SK-N-SH treated with all-trans-retinoic acid at 6 μM for 48 hours (cell line): ENCODE measurements around the gene FAM3B.

Experiments
- ATAC-seq: fragments of 200-7000 bp; cut with Tn5 transposase; 3 replicates; pipeline ENCODE4 v1.9.1; 2020; ENCODE audit warnings: mild to moderate bottlenecking, moderate library complexity
- ARNTL ChIP-seq: fragments of 450-650 bp; formaldehyde crosslinking; IDR thresholded peaks from 2 replicates; pipeline ENCODE4 v1.5.0; 2020; ENCODE audit warnings: low read depth, mild to moderate bottlenecking, moderate library complexity, borderline replicate concordance
- BACH2 ChIP-seq: fragments of 250-450 bp; sonication (Bioruptor Pico); IDR thresholded peaks from 2 replicates; pipeline ENCODE4 v1.9.0; 2021; ENCODE audit warnings: mild to moderate bottlenecking, borderline replicate concordance
- CREB5 ChIP-seq: fragments of 250-450 bp; sonication (Bioruptor Pico); IDR thresholded peaks from 2 replicates; pipeline ENCODE4 v1.5.1; 2020; ENCODE audit warnings: low read depth, mild to moderate bottlenecking, moderate library complexity
- CSDC2 ChIP-seq: fragments of 250-450 bp; sonication (Bioruptor Pico); IDR thresholded peaks from 2 replicates; pipeline ENCODE4 v1.5.0; 2020; ENCODE audit warnings: mild to moderate bottlenecking, moderate library complexity
- CSRNP3 ChIP-seq: fragments of 250-450 bp; sonication (Bioruptor Pico); IDR thresholded peaks from 2 replicates; pipeline ENCODE4 v1.5.1; 2021; ENCODE audit warnings: mild to moderate bottlenecking, moderate library complexity
- ESRRG ChIP-seq: fragments of 250-450 bp; sonication (Bioruptor Pico); IDR thresholded peaks from 2 replicates; pipeline ENCODE4 v1.6.1; 2021; ENCODE audit warnings: mild to moderate bottlenecking
- GLIS3 ChIP-seq: fragments of 250-450 bp; sonication (Bioruptor Pico); IDR thresholded peaks from 2 replicates; pipeline ENCODE4 v1.5.0; 2020; ENCODE audit warnings: mild to moderate bottlenecking, moderate library complexity
- ISL1 ChIP-seq: fragments of 250-450 bp; sonication (Bioruptor Pico); IDR thresholded peaks from 2 replicates; pipeline ENCODE4 v2.1.2; 2022; ENCODE audit warnings: mild to moderate bottlenecking, moderate library complexity
- OSR1 ChIP-seq: fragments of 250-450 bp; sonication (Bioruptor Pico); IDR thresholded peaks from 2 replicates; pipeline ENCODE4 v1.8.0; 2022; ENCODE audit warnings: moderate library complexity, mild to moderate bottlenecking, inconsistent platforms
- PATZ1 ChIP-seq: fragments of 250-450 bp; sonication (Bioruptor Pico); IDR thresholded peaks from 2 replicates; pipeline ENCODE4 v1.8.0; 2020; ENCODE audit warnings: mild to moderate bottlenecking, moderate library complexity, borderline replicate concordance
- POU6F1 ChIP-seq: fragments of 250-450 bp; sonication (Bioruptor Pico); IDR thresholded peaks from 2 replicates; pipeline ENCODE4 v1.8.0; 2021; ENCODE audit warnings: low read depth, mild to moderate bottlenecking, moderate library complexity, borderline replicate concordance
- PPARA ChIP-seq: fragments of 250-450 bp; sonication (Bioruptor Pico); IDR thresholded peaks from 2 replicates; pipeline ENCODE4 v1.5.0; 2020; ENCODE audit warnings: mild to moderate bottlenecking, borderline replicate concordance
- RARB ChIP-seq: fragments of 250-450 bp; sonication (Bioruptor Pico); IDR thresholded peaks from 2 replicates; pipeline ENCODE4 v1.8.0; 2021; ENCODE audit warnings: mild to moderate bottlenecking, moderate library complexity
- SNAI2 ChIP-seq: fragments of 250-450 bp; sonication (Bioruptor Pico); IDR thresholded peaks from 2 replicates; pipeline ENCODE4 v1.5.0; 2020; ENCODE audit warnings: mild to moderate bottlenecking, moderate library complexity
- TOX ChIP-seq: fragments of 250-450 bp; sonication (Bioruptor Pico); IDR thresholded peaks from 2 replicates; pipeline ENCODE4 v1.8.0; 2021; ENCODE audit warnings: mild to moderate bottlenecking, moderate library complexity, borderline replicate concordance
- TSHZ2 ChIP-seq: fragments of 250-450 bp; sonication (Bioruptor Pico); IDR thresholded peaks from 2 replicates; pipeline ENCODE4 v1.5.0; 2020; ENCODE audit warnings: mild to moderate bottlenecking, moderate library complexity
- ZC3H10 ChIP-seq: fragments of 250-450 bp; sonication (Bioruptor Pico); IDR thresholded peaks from 2 replicates; pipeline ENCODE4 v1.5.1; 2021; ENCODE audit warnings: mild to moderate bottlenecking, moderate library complexity
- ZFP30 ChIP-seq: fragments of 450-650 bp; formaldehyde crosslinking; IDR thresholded peaks from 2 replicates; pipeline ENCODE4 v1.5.0; 2022; ENCODE audit warnings: mild to moderate bottlenecking, moderate library complexity
- ZNF565 ChIP-seq: fragments of 450-650 bp; formaldehyde crosslinking; conservative IDR thresholded peaks from 2 replicates; pipeline ENCODE4 v1.5.0; 2020; ENCODE audit warnings: low read depth, mild to moderate bottlenecking, moderate library complexity
- ZNF70 ChIP-seq: fragments of 450-650 bp; formaldehyde crosslinking; IDR thresholded peaks from 2 replicates; pipeline ENCODE4 v1.5.0; 2020; ENCODE audit warnings: mild to moderate bottlenecking, moderate library complexity
- ZNF8 ChIP-seq: fragments of 450-650 bp; formaldehyde crosslinking; IDR thresholded peaks from 2 replicates; pipeline ENCODE4 v1.5.0; 2020; ENCODE audit warnings: mild to moderate bottlenecking, moderate library complexity

Gene FAM3B

GRCh38 chr21:41364308-41364707 is 47.7 kb downstream of the FAM3B start:
- ATAC-seq: no peak
- TF ChIP-seq ZC3H10: no peak
- no peak for TF ChIP-seq ESRRG (CRISPR knock-in tag)
- no peak for TF ChIP-seq PATZ1 (CRISPR knock-in tag)
- no peak for TF ChIP-seq CSDC2 (CRISPR knock-in tag)
- TF ChIP-seq RARB: no peak
- no peak for TF ChIP-seq ARNTL
- TF ChIP-seq ZFP30 (CRISPR knock-in tag): no peak
- TF ChIP-seq GLIS3 (CRISPR knock-in tag): no peak
- no peak for TF ChIP-seq PPARA (CRISPR knock-in tag)
- no peak for TF ChIP-seq ZNF8
- no peak for TF ChIP-seq CSRNP3 (CRISPR knock-in tag)
- TF ChIP-seq BACH2 (CRISPR knock-in tag): no peak
- no peak for TF ChIP-seq ZNF70 (CRISPR knock-in tag)
- no peak for TF ChIP-seq SNAI2
- TF ChIP-seq CREB5 (CRISPR knock-in tag): no peak
- no peak for TF ChIP-seq TSHZ2
- no peak for TF ChIP-seq ZNF565 (CRISPR knock-in tag)
- no peak for TF ChIP-seq TOX (CRISPR knock-in tag)

- no peak for ATAC-seq
- TF ChIP-seq PPARA (CRISPR knock-in tag) (no peak), ARNTL (no peak), SNAI2 (no peak), ISL1 (CRISPR knock-in tag) (no peak), ZC3H10 (no peak), PATZ1 (CRISPR knock-in tag) (no peak), BACH2 (CRISPR knock-in tag) (no peak), ZFP30 (CRISPR knock-in tag) (no peak), ESRRG (CRISPR knock-in tag) (no peak), ZNF70 (CRISPR knock-in tag) (no peak), POU6F1 (CRISPR knock-in tag) (no peak), OSR1 (CRISPR knock-in tag) (no peak), TOX (CRISPR knock-in tag) (no peak), CSDC2 (CRISPR knock-in tag) (no peak), TSHZ2 (no peak)
These were observed 48.9 kb downstream of the FAM3B start for GRCh38 chr21:41365377-41366107.
